ENCODE results near the gene CSRP2.

The CSRP2 gene

GRCh38 chr12:76866151-76866567 is 12.7 kb downstream of the CSRP2 start:
- Histone ChIP-seq H3K9me2 (replicated peaks; ENCODE audit: control insufficient read depth, low read length) (no peaks in the 10 kb centered on the region), H3K27ac (ENCODE audit: low read depth, low read length) (no peak overlapping the region), H3F3A (ENCODE audit: control insufficient read depth, insufficient read depth) (no peaks in the 10 kb centered on the region), H3K4me2 (ENCODE audit: low read length) (no peak overlapping the region), H3K4me1 (ENCODE audit: control insufficient read depth, low read length) (no peaks in the 10 kb centered on the region), H3K27me3 (ENCODE audit: control insufficient read depth, low read length) (no peaks in the 10 kb centered on the region), H3K79me2 (ENCODE audit: control insufficient read depth, low read length) (no peaks in the 10 kb centered on the region), H3K4me3 (ENCODE audit: low read length) (no peak overlapping the region), H3K36me3 (ENCODE audit: control insufficient read depth, low read length) (no peaks in the 10 kb centered on the region), H4K20me1 (ENCODE audit: control insufficient read depth, insufficient read depth, low read depth, low read length) (no peaks in the 10 kb centered on the region), H3K9me3 (ENCODE audit: control insufficient read depth, insufficient read depth, low read length) (no peaks in the 10 kb centered on the region)
- TF ChIP-seq, protein P1, sequence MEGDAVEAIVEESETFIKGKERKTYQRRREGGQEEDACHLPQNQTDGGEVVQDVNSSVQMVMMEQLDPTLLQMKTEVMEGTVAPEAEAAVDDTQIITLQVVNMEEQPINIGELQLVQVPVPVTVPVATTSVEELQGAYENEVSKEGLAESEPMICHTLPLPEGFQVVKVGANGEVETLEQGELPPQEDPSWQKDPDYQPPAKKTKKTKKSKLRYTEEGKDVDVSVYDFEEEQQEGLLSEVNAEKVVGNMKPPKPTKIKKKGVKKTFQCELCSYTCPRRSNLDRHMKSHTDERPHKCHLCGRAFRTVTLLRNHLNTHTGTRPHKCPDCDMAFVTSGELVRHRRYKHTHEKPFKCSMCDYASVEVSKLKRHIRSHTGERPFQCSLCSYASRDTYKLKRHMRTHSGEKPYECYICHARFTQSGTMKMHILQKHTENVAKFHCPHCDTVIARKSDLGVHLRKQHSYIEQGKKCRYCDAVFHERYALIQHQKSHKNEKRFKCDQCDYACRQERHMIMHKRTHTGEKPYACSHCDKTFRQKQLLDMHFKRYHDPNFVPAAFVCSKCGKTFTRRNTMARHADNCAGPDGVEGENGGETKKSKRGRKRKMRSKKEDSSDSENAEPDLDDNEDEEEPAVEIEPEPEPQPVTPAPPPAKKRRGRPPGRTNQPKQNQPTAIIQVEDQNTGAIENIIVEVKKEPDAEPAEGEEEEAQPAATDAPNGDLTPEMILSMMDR (IDR thresholded peaks at IDR 0.05; ENCODE audit: low read depth, low read length, poor library complexity, severe bottlenecking): no peak
- no peak for TF ChIP-seq EZH2phosphoT487 (IDR thresholded peaks at IDR 0.05; ENCODE audit: borderline replicate concordance, low read length)

DNA sequence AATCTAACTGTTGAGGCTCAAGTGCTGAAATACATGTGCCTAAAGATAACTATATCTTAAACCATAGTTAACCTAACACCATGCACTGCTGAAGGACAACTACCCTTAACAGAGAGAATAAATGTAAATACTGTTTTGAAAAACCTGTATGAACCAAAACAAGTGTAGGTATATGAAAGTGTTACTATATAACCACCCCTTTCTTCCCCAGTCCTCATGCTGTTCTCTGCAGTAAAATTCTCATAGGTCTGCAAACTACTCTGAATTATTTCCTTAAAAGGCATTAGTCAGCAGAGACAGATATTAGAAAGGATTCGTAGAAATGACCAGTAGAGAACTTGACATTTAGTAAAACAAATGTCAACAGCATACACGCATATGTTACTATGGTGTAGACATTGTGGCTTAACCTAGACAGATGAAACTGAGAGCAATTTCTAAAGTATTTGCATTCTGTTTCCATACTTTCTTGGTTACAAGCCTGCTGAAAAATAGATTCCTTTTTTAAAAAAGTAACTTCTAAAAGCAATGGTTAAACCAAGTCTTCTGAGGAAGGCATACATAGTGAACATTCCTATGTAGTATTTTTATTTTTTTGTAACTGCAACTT is 13.9 kb downstream of the CSRP2 start:
- no peaks in the 10 kb centered on the region for H3K9me3 ChIP-seq (ENCODE audit: control insufficient read depth, insufficient read depth, low read length)
- H3K36me3 ChIP-seq (ENCODE audit: control insufficient read depth, low read length): no peaks in the 10 kb centered on the region
- H3K4me3 ChIP-seq (ENCODE audit: low read length): no peak overlapping the region
- H3K9me2 ChIP-seq (replicated peaks; ENCODE audit: control insufficient read depth, low read length): no peaks in the 10 kb centered on the region
- no peaks in the 10 kb centered on the region for H3K27me3 ChIP-seq (ENCODE audit: control insufficient read depth, low read length)
- no peak overlapping the region for H3K27ac ChIP-seq (ENCODE audit: low read depth, low read length)
- no peaks in the 10 kb centered on the region for H4K20me1 ChIP-seq (ENCODE audit: control insufficient read depth, insufficient read depth, low read depth, low read length)
- no peaks in the 10 kb centered on the region for H3K4me1 ChIP-seq (ENCODE audit: control insufficient read depth, low read length)
- H3K79me2 ChIP-seq (ENCODE audit: control insufficient read depth, low read length): no peaks in the 10 kb centered on the region
- no peaks in the 10 kb centered on the region for H3F3A ChIP-seq (ENCODE audit: control insufficient read depth, insufficient read depth)
- no peak overlapping the region for H3K4me2 ChIP-seq (ENCODE audit: low read length)
- TF ChIP-seq, protein P1 (IDR thresholded peaks at IDR 0.05; ENCODE audit: low read depth, low read length, poor library complexity, severe bottlenecking): no peak
- no peak for TF ChIP-seq EZH2phosphoT487 (IDR thresholded peaks at IDR 0.05; ENCODE audit: borderline replicate concordance, low read length)

- Histone ChIP-seq H3K36me3 (ENCODE audit: control insufficient read depth, low read length) (no peaks in the 10 kb centered on the region), H3K4me3 (ENCODE audit: low read length) (no peak overlapping the region), H3K9me2 (replicated peaks; ENCODE audit: control insufficient read depth, low read length) (no peaks in the 10 kb centered on the region), H3K27ac (ENCODE audit: low read depth, low read length) (no peak overlapping the region), H3K4me2 (ENCODE audit: low read length) (no peak overlapping the region), H4K20me1 (ENCODE audit: control insufficient read depth, insufficient read depth, low read depth, low read length) (no peaks in the 10 kb centered on the region), H3F3A (ENCODE audit: control insufficient read depth, insufficient read depth) (no peaks in the 10 kb centered on the region), H3K9me3 (ENCODE audit: control insufficient read depth, insufficient read depth, low read length) (no peaks in the 10 kb centered on the region), H3K79me2 (ENCODE audit: control insufficient read depth, low read length) (no peaks in the 10 kb centered on the region), H3K27me3 (ENCODE audit: control insufficient read depth, low read length) (no peaks in the 10 kb centered on the region), H3K4me1 (ENCODE audit: control insufficient read depth, low read length) (no peaks in the 10 kb centered on the region)
- TF ChIP-seq, protein P1 (IDR thresholded peaks at IDR 0.05; ENCODE audit: low read depth, low read length, poor library complexity, severe bottlenecking): no peak
- no peak for TF ChIP-seq EZH2phosphoT487 (IDR thresholded peaks at IDR 0.05; ENCODE audit: borderline replicate concordance, low read length)
Measured at GRCh38 chr12:76863837-76864236, 15.0 kb downstream of the CSRP2 start.
